Mammary epithelial cell (primary cell): Measurements from ENCODE around the gene METTL1.

Source experiments
- EZH2 ChIP-seq: IDR thresholded peaks from 2 replicates; pipeline ENCODE4 v1.6.1; 2012; ENCODE audit warnings: low read length, inconsistent platforms, borderline replicate concordance
- TF ChIP-seq, protein P1 (sequence below), 2 donors: IDR thresholded peaks in 1 of 2; conservative IDR thresholded peaks in 1 of 2; 2 replicates each; pipeline ENCODE4 v1.5.1; 2011 to 2012; ENCODE audit warnings: inconsistent platforms in 2 of 2, low read length in 2 of 2, mild to moderate bottlenecking in 2 of 2, control low read depth in 1 of 2, low read depth in 1 of 2; ENCODE audit not compliant: insufficient read depth in 1 of 2; ENCODE audit errors: extremely low read depth in 1 of 2

DNA sequence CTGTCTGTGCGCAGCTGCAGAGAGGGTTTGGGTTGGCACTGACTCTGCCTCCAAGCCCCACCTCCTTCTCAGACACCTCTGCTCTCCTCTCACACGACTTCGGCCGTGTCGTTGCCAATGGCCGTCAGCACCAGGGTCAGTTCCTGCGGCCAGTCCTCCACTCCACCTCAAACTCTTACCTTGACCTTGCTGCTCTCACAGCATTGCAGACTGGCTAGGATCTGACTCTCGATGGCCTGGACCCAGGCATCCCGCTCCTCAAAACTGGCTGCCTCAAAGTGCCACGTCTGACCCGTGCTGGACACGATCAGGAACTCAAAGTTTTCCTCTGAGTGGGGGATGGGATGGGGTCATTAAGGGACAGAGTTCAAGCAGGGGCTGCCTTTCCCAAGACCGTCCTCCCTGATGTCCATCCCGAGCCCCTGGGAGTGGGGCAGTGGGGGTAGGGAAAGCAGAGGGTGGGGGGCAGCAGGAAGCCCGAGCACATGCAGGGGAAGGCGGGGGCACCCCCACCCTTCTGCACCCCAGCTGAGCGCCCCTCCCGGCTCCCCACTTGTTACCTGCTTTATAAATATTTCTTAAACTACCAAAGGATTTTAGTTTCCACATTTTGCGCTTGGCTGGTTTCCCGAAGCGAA is 44.0 kb downstream of the METTL1 start:
- TF ChIP-seq, protein P1, sequence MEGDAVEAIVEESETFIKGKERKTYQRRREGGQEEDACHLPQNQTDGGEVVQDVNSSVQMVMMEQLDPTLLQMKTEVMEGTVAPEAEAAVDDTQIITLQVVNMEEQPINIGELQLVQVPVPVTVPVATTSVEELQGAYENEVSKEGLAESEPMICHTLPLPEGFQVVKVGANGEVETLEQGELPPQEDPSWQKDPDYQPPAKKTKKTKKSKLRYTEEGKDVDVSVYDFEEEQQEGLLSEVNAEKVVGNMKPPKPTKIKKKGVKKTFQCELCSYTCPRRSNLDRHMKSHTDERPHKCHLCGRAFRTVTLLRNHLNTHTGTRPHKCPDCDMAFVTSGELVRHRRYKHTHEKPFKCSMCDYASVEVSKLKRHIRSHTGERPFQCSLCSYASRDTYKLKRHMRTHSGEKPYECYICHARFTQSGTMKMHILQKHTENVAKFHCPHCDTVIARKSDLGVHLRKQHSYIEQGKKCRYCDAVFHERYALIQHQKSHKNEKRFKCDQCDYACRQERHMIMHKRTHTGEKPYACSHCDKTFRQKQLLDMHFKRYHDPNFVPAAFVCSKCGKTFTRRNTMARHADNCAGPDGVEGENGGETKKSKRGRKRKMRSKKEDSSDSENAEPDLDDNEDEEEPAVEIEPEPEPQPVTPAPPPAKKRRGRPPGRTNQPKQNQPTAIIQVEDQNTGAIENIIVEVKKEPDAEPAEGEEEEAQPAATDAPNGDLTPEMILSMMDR (conservative IDR thresholded peaks at IDR 0.05 in 1 of 2, IDR thresholded peaks at IDR 0.05 in 1 of 2; ENCODE audit: extremely low read depth in 1 of 2, insufficient read depth in 1 of 2, low read depth in 1 of 2, low read length in 2 of 2): no peak
- no peak for TF ChIP-seq EZH2
